HepG2 (cell line): ENCODE measurements around the gene IPO13. TPM values are rescaled to one million over a fixed set of nuclear protein-coding genes. Genes with fewer than 3 reads are reported as not detected.
A peak's percentile ranks its signal among the peaks of the same experiment; 100 is the strongest.

Experiments
- ELF4 ChIP-seq: sonication (generic); formaldehyde crosslinking; IDR thresholded peaks from 2 replicates; pipeline ENCODE4 v1.5.0; 2020; ENCODE audit warnings: missing genetic modification reagents, mild to moderate bottlenecking, moderate library complexity, borderline replicate concordance
- HHEX ChIP-seq: IDR thresholded peaks from 2 replicates; pipeline ENCODE4 v1.6.1; 2016; ENCODE audit warnings: control low read depth
- JUN ChIP-seq: sonication (generic); formaldehyde crosslinking; IDR thresholded peaks from 2 replicates; pipeline ENCODE4 v1.4.0; 2020; ENCODE audit warnings: mild to moderate bottlenecking, missing genetic modification reagents
- KLF6 ChIP-seq: IDR thresholded peaks from 2 replicates; pipeline ENCODE4 v1.8.0; 2016; ENCODE audit warnings: missing biosample characterization, missing genetic modification reagents
- MAZ ChIP-seq, 2 experiments: sonication (generic) in 1 of 2; formaldehyde crosslinking in 1 of 2; IDR thresholded peaks; 2 replicates each; pipeline versions ENCODE4 v1.5.0 to v1.6.1; 2012 to 2020; ENCODE audit warnings: low read depth in 2 of 2, mild to moderate bottlenecking in 2 of 2, borderline replicate concordance in 1 of 2, improper control_type of control experiment in 1 of 2, low read length in 1 of 2, missing genetic modification reagents in 1 of 2, moderate library complexity in 1 of 2
- MTA1 ChIP-seq: sonication (generic); formaldehyde crosslinking; IDR thresholded peaks from 2 replicates; pipeline ENCODE4 v1.4.0; 2020; ENCODE audit warnings: missing genetic modification reagents, mild to moderate bottlenecking, borderline replicate concordance
- NBN ChIP-seq: fragments of 450-650 bp; conservative IDR thresholded peaks from 2 replicates; pipeline ENCODE4 v1.6.1; 2017
- NFE2L2 ChIP-seq: fragments of 150-350 bp; IDR thresholded peaks from 2 replicates; pipeline ENCODE4 v1.6.1; 2014; ENCODE audit warnings: low read length
- NFKB2 ChIP-seq: sonication (generic); formaldehyde crosslinking; IDR thresholded peaks from 2 replicates; pipeline ENCODE4 v1.4.0; 2020; ENCODE audit warnings: missing genetic modification reagents, borderline replicate concordance
- POLR2G ChIP-seq: fragments of 200-400 bp; formaldehyde crosslinking; IDR thresholded peaks from 2 replicates; pipeline ENCODE4 v1.6.1; 2018; ENCODE audit warnings: mild to moderate bottlenecking, low read depth, low read length, moderate library complexity
- RBM22 ChIP-seq: fragments of 200-400 bp; formaldehyde crosslinking; optimal IDR thresholded peaks from 2 replicates; pipeline ENCODE3; 2017; ENCODE audit warnings: mild to moderate bottlenecking, low read length, moderate library complexity
- TGIF2 ChIP-seq: IDR thresholded peaks from 2 replicates; pipeline ENCODE4 v1.6.1; 2016; ENCODE audit warnings: control low read depth, missing compliant biosample characterization
- THAP11 ChIP-seq: IDR thresholded peaks from 2 replicates; pipeline ENCODE4 v1.6.1; 2016; ENCODE audit warnings: missing biosample characterization, missing genetic modification reagents
- ZBTB10 ChIP-seq: sonication (generic); formaldehyde crosslinking; IDR thresholded peaks from 2 replicates; pipeline ENCODE4 v1.4.0; 2020; ENCODE audit warnings: missing genetic modification reagents, borderline replicate concordance
- ZFP91 ChIP-seq: sonication (generic); formaldehyde crosslinking; IDR thresholded peaks from 2 replicates; pipeline ENCODE4 v1.9.0; 2022; ENCODE audit warnings: missing genetic modification reagents, mild to moderate bottlenecking, borderline replicate concordance
- ZKSCAN5 ChIP-seq: sonication (generic); formaldehyde crosslinking; IDR thresholded peaks from 2 replicates; pipeline ENCODE4 v1.5.1; 2020; ENCODE audit warnings: mild to moderate bottlenecking, missing genetic modification reagents
- ZMYM4 ChIP-seq: sonication (generic); formaldehyde crosslinking; IDR thresholded peaks from 2 replicates; pipeline ENCODE4 v1.8.1; 2023; ENCODE audit warnings: mild to moderate bottlenecking, missing genetic modification reagents
- ZNF530 ChIP-seq: sonication (generic); formaldehyde crosslinking; IDR thresholded peaks from 2 replicates; pipeline ENCODE4 v1.5.0; 2020; ENCODE audit warnings: low read depth, mild to moderate bottlenecking, missing genetic modification reagents
- ZNF556 ChIP-seq: sonication (generic); formaldehyde crosslinking; IDR thresholded peaks from 2 replicates; pipeline ENCODE4 v1.4.0; 2020; ENCODE audit warnings: mild to moderate bottlenecking, missing genetic modification reagents, borderline replicate concordance
- ZNF800 ChIP-seq: sonication (generic); formaldehyde crosslinking; IDR thresholded peaks from 2 replicates; pipeline ENCODE4 v1.4.0; 2020; ENCODE audit warnings: missing genetic modification reagents
- ZNF83 ChIP-seq: sonication (generic); formaldehyde crosslinking; IDR thresholded peaks from 2 replicates; pipeline ENCODE4 v1.4.0; 2020; ENCODE audit warnings: missing genetic modification reagents, mild to moderate bottlenecking, borderline replicate concordance
- ZNF850 ChIP-seq: sonication (generic); formaldehyde crosslinking; conservative IDR thresholded peaks from 2 replicates; pipeline ENCODE4 v1.9.0; 2021; ENCODE audit warnings: mild to moderate bottlenecking, missing genetic modification reagents
- polyA plus RNA-seq, 8 experiments: library from polyadenylated mRNA; depleted of rRNA in 3 of 8; stranded (reverse) in 7 of 8; unstranded in 1 of 8; fragments of >200 nt; fragmentation: Illumina TruSeq in 4 of 8; extraction: Trizol in 4 of 8; gene quantifications; 2 replicates each; pipeline versions ENCODE4 v1.2.1 to v1.2.3, GENCODE V29; 2011 to 2016; ENCODE audit warnings: low read depth in 4 of 8, missing spikeins in 1 of 8, mixed read lengths in 1 of 8; ENCODE audit not compliant: insufficient read depth in 1 of 8
- total RNA-seq, 5 experiments: library from RNA; depleted of rRNA; stranded (reverse); fragments of >200 nt; fragmentation: Illumina TruSeq; extraction: Trizol; gene quantifications; 2 replicates each; pipeline ENCODE4 v1.2.3, GENCODE V29; 2016; ENCODE audit warnings: low read depth in 1 of 5

The IPO13 gene
- total and polyA plus RNA-seq, 2 of the 13 experiments (the other 11 are each of a cell fraction or from before 2014, with no cell fraction given) = 12.9 to 15.6 TPM

GRCh38 chr1:43980255-43981134 lies 33.7 kb downstream of the IPO13 start (continued):
- TF ChIP-seq ZBTB10 (CRISPR knock-in tag) = no peak
- TF ChIP-seq ZNF83 (CRISPR knock-in tag) = no peak
- no peak for TF ChIP-seq ZNF800 (CRISPR knock-in tag)
- no peak for TF ChIP-seq MAZ (IDR thresholded peaks at IDR 0.05; ENCODE audit: borderline replicate concordance, low read depth, low read length)
- no peak for TF ChIP-seq MAZ (CRISPR knock-in tag; IDR thresholded peaks at IDR 0.05; ENCODE audit: low read depth)
- TF ChIP-seq NFKB2 (CRISPR knock-in tag) = no peak
- 0 out of 2 replicates have a peak, but pooled peaks have one; percentile 14 for TF ChIP-seq ZNF556 (CRISPR knock-in tag)
- TF ChIP-seq THAP11 (CRISPR knock-in tag) = no peak
- TF ChIP-seq JUN (CRISPR knock-in tag) = 0 out of 2 replicates have a peak, but pooled peaks have one; percentile 42
- TF ChIP-seq ZNF850 (CRISPR knock-in tag) = no peak
- no peak for TF ChIP-seq NFE2L2
- no peak for TF ChIP-seq ZMYM4
- TF ChIP-seq RBM22 = no peak
- TF ChIP-seq ZKSCAN5 (CRISPR knock-in tag) = no peak
- no peak; the same call in 1 of the 2 replicates for TF ChIP-seq ZFP91 (CRISPR knock-in tag)
- no peak for TF ChIP-seq KLF6 (CRISPR knock-in tag)
- TF ChIP-seq MTA1 (CRISPR knock-in tag) = 0 out of 2 replicates have a peak, but pooled peaks have one; percentile 6
- TF ChIP-seq NBN = no peak
- no peak for TF ChIP-seq POLR2G
- TF ChIP-seq ELF4 (CRISPR knock-in tag) = no peak
- TF ChIP-seq ZNF530 = no peak
- peak; percentile 26 for TF ChIP-seq TGIF2 (CRISPR knock-in tag)
- no peak for TF ChIP-seq HHEX (CRISPR knock-in tag)
